GM12875 (cell line): Measurements from ENCODE around the gene TMPRSS6.

Source experiments
- H3K4me3 ChIP-seq: one replicate; pipeline ENCODE4 v1.5.1; 2011; ENCODE audit warnings: low read depth, low read length, control low read depth
- TF ChIP-seq, protein P1 (sequence below): IDR thresholded peaks from 2 replicates; pipeline ENCODE4 v1.5.1; 2011; ENCODE audit warnings: low read depth, mild to moderate bottlenecking, control low read depth, inconsistent platforms, low read length, moderate library complexity, borderline replicate concordance; ENCODE audit not compliant: insufficient read depth

Gene TMPRSS6

DNA sequence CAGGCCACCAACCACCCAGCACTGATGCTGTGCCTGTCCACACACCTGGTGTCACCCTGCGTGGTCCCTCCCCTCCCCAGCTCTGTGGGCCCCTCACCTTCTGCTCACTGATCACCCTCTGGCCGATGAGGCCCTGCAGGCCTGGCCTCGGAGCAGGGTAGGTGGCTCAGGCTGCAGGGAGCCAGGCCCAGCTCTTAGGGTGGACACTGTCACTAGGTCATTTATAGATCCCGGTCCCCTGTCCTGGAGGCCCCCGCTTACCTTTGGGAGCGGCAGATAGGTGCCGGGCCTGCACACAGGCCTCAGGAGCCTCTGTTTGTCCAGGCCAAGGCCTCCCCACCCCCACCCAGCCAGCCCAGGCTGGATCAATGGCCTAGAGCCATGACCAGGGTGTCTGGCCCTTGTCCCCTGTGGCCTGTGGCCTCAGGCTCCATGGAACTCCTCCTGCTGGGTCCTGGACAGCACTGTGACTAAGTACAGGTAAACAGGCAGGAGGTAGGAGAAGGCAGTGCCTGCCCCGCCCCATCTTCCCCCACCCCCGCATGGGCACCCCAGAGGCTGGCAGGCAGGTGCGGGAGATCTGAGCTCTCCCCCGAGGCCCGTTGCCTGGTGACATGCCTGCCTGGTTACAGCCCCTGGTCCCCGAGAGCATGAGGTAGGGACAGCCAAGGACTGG is at the start of gene TMPRSS6:
TMPRSS6 (minus strand) TSS at position 472 of the 676 bp plus-strand sequence. CDS start 6,296 bp downstream, outside the sequence.
- TF ChIP-seq, protein P1, sequence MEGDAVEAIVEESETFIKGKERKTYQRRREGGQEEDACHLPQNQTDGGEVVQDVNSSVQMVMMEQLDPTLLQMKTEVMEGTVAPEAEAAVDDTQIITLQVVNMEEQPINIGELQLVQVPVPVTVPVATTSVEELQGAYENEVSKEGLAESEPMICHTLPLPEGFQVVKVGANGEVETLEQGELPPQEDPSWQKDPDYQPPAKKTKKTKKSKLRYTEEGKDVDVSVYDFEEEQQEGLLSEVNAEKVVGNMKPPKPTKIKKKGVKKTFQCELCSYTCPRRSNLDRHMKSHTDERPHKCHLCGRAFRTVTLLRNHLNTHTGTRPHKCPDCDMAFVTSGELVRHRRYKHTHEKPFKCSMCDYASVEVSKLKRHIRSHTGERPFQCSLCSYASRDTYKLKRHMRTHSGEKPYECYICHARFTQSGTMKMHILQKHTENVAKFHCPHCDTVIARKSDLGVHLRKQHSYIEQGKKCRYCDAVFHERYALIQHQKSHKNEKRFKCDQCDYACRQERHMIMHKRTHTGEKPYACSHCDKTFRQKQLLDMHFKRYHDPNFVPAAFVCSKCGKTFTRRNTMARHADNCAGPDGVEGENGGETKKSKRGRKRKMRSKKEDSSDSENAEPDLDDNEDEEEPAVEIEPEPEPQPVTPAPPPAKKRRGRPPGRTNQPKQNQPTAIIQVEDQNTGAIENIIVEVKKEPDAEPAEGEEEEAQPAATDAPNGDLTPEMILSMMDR = no peak
- H3K4me3 ChIP-seq = no peak within 1 kb of the TSS

DNA sequence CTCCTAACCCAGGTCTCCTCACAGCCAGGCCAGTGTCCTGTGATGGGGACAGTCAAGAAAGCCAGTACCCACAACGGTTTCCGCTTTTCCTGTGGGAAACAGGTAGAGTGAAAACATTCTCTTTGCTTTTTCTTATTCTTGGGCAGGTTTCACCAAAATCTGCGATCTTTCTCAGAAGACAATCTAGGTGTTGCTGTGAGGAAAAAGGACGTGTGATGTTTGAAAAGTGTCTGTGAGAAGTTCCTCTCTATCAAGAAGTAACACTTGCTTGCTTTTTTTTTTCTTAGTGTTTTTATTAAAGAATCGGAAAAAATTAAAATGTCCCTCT is 49.4 kb upstream of the TMPRSS6 start:
- TF ChIP-seq, protein P1 = no peak
- H3K4me3 ChIP-seq = no peak overlapping the region

DNA sequence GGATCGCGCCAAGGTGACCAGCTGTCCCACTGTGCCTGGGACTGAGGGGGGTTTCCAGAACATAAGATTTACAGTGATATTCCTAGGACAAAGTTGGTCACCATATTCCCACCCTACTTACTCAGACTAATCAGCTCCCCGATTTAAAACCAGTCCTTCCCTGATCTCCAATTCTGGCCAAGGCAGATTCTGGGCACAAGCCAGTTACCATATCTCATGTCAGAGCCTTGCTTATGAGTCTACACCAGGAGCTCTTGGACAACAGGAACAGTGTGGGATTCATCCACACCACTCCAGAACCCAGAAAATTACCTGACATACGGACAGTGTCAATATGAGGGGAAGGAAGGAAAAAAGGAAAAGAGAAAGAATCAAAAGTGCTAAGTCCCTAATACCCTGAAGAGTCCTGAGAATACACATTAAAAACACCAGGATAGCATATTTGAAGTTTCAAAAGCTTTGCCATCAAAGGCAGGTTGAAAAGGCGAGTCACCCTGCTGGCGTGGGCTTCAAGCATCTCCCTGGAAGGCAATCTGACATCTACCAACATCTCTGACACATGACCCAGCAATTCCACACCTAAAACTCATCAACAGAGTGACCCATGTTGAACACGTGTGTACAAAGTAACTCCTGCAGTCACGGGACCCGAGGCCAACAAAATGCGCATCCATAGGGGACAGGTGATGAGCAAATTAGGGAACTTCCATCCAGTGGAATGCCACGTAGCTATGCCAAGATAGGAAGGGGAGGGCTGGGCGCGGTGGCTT is 48.2 kb upstream of the TMPRSS6 start:
- no peak overlapping the region for H3K4me3 ChIP-seq
- TF ChIP-seq, protein P1 = no peak

DNA sequence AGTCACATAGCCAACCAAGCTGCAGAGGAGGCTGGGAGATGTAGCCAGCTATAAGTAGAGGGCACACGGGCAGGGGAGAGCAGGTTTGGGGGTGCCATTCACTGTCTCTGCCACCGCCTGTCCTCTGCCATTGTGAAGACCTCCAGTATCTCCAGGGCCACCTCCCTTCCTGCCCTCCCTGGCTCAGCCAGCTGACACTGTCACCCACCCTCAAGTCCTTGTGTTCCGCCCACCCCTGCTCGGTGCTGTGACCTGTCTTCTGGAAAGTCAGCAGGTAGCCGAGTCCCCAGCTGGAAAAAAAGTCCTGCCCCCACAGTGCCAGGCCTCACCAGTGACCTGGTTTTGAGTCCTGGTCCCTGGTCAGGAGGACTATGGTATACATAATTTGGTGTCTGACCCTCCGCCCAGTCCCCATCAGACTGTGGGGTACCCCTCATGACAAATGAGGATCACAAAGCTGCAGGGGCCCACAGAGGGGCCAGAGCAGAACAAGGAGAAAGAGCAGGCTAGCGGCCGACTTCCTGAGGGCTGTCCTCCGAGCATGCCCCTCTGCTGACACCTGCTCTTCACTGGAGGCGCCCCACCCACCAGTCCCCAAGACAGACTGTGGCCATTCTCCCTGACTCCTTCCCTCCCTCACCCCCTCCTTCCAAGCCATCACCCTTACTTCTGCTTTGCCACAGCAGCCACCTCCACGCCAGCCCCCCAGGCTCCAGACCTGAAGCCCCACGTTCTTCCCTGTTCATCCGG is 47.3 kb upstream of the TMPRSS6 start:
- TF ChIP-seq, protein P1 = no peak
- no peak overlapping the region for H3K4me3 ChIP-seq

DNA sequence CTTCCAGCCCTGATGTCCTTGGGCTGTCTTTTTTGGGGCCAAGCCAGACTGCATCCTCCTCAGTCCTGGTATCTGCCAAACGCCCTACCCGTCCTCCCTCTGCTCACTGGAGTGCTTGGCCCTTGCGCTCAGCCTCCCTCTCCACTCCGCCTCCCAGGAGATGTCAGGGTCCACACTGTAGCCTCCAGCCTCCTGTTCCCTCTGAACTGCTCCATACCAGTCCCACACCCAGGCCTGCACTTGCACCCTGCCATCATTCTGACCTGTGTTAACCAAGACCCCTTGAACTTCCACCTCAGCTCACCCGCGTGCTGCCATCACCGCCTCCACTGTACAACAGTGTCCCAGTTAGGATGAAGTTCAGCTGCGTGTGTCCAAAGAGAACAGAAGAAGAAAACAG is 46.5 kb upstream of the TMPRSS6 start:
- TF ChIP-seq, protein P1 = no peak
- no peak overlapping the region for H3K4me3 ChIP-seq

DNA sequence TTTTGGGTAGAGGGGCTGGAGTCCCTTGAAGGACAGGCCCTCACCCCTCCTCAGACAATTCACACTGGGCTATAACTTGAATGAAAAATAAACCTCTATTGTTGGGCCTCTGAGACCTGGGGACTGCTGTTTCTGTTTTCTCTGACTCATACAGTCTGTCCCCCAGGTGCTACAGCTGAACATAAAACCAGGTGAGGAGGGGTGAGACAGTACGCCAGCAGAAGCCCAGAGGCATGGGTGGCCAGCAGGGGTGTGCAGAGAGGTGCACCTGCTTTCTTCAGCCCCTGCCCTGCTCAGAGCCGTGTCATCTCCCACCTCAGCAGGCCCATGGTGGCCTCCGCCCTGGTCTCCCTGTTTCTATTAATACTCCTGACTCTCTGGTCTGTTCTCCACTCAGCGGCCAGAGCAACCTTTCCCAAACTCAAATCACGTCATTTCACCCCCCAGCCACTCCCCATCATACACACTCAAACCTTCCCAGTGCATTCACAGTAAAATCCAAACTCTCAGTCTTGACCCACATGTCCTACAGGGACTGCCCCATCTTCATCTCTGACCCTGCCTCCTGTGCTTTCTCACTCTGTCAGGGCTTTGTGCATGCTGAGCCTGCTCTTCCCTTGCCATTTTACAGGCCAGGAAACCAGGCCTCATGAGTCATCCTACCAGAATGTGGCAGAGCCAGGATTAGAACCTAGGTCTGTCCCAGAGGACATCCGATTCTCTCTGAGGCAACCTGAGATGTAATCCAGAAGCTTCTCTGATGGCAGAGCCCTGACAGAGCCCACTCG is 45.6 kb upstream of the TMPRSS6 start:
- H3K4me3 ChIP-seq = no peak overlapping the region
- TF ChIP-seq, protein P1 = no peak
